A673 (cell line): ENCODE measurements around the gene NUCB1. TPM values are rescaled to one million over a fixed set of nuclear protein-coding genes. Genes with fewer than 3 reads are reported as not detected.

Experiments
- BruUV-seq: library from RNA; stranded (reverse); fragments of 400-500 nt; replicated peaks from 2 replicates; lab custom pipeline; 2021; lab: Mats Ljungman, UMichigan
- CTCF ChIA-PET: fragments of 300-600 bp; sonication (Branson Sonifier 250); formaldehyde crosslinking; loops from one replicate; lab custom pipeline; 2022; ENCODE audit warnings: antibody characterized with exemption; lab: Charles Lee
- POLR2A ChIA-PET: fragments of 300-600 bp; sonication (Branson Sonifier 250); formaldehyde crosslinking; loops from one replicate; lab custom pipeline; 2022; ENCODE audit warnings: antibody characterized with exemption; ENCODE audit not compliant: low non-redundant PET; lab: Charles Lee
- DNase-seq: peaks from one replicate; pipeline ENCODE4 v3.0.0-alpha.2; 2015; ENCODE audit warnings: low spot score
- H3K27ac ChIP-seq: fragments of 200-600 bp; sonication (generic); 2 replicates; pipeline ENCODE4 v1.5.1; 2016; ENCODE audit warnings: mixed run types, low read depth, mild to moderate bottlenecking, mixed read lengths, antibody characterized with exemption, low read length; ENCODE audit not compliant: poor library complexity, severe bottlenecking
- H3K27me3 ChIP-seq: fragments of 200-600 bp; sonication (generic); replicated peaks from 2 replicates; pipeline ENCODE4 v1.6.1; 2017; ENCODE audit warnings: mixed run types, low read depth, mild to moderate bottlenecking, mixed read lengths, antibody characterized with exemption, low read length; ENCODE audit not compliant: insufficient read depth, poor library complexity
- H3K36me3 ChIP-seq: fragments of 200-600 bp; sonication (generic); 2 replicates; pipeline ENCODE4 v1.6.1; 2016; ENCODE audit warnings: mixed run types, mild to moderate bottlenecking, mixed read lengths, antibody characterized with exemption, low read length; ENCODE audit not compliant: insufficient read depth, poor library complexity, severe bottlenecking
- H3K4me1 ChIP-seq: fragments of 200-600 bp; sonication (generic); 2 replicates; pipeline ENCODE4 v1.6.1; 2017; ENCODE audit warnings: mixed run types, mild to moderate bottlenecking, mixed read lengths, antibody characterized with exemption, low read length; ENCODE audit not compliant: insufficient read depth, poor library complexity, severe bottlenecking
- H3K4me3 ChIP-seq: fragments of 200-600 bp; sonication (generic); 2 replicates; pipeline ENCODE4 v1.5.1; 2016; ENCODE audit warnings: low read depth, mixed run types, mild to moderate bottlenecking, mixed read lengths, low read length; ENCODE audit not compliant: poor library complexity, severe bottlenecking
- H3K9me3 ChIP-seq: fragments of 200-600 bp; sonication (generic); 2 replicates; pipeline ENCODE4 v1.6.1; 2016; ENCODE audit warnings: mixed run types, low read depth, mild to moderate bottlenecking, mixed read lengths, antibody characterized with exemption, low read length; ENCODE audit not compliant: poor library complexity, severe bottlenecking
- CTCF ChIP-seq: fragments of 300-800, 200-600 bp; sonication (generic); conservative IDR thresholded peaks from 2 replicates; pipeline ENCODE4 v1.5.1; 2017; ENCODE audit warnings: low read depth, mild to moderate bottlenecking, antibody characterized with exemption, low read length, moderate library complexity, mixed read lengths
- EZH2 ChIP-seq: fragments of 200-600 bp; sonication (generic); IDR thresholded peaks from 2 replicates; pipeline ENCODE4 v1.6.1; 2017; ENCODE audit warnings: borderline replicate concordance, low read depth, mild to moderate bottlenecking, mixed read lengths, antibody characterized with exemption, low read length; ENCODE audit not compliant: poor library complexity, severe bottlenecking
- intact Hi-C: fragments of 100-400 bp; cut with micrococcal nuclease; formaldehyde crosslinking; loops from one replicate; pipeline ENCODE4 v1.10.0; 2022; ENCODE audit not compliant: unreplicated experiment
- total RNA-seq: library from RNA; stranded (reverse); gene quantifications from 2 replicates; pipeline ENCODE4 v1.2.3, GENCODE V29; 2021

The NUCB1 gene
- total RNA-seq, 1 experiment from 2014 or later = 86.7 TPM

GRCh38 chr19:48943081-48943480 lies 43.0 kb downstream of the NUCB1 start:
- ChIA-PET POLR2A (no interaction called here), CTCF (no interaction called here)
- H3K4me3 ChIP-seq = no peak overlapping the region
- no peak overlapping the region for H3K27ac ChIP-seq
- no peaks in the 10 kb centered on the region for H3K27me3 ChIP-seq
- no peaks in the 10 kb centered on the region for H3K36me3 ChIP-seq
- peaks cover 4% of the 10 kb centered on the region for H3K9me3 ChIP-seq
- no peak for TF ChIP-seq CTCF
- no peak for TF ChIP-seq EZH2
- intact Hi-C loops = no loop called here
- H3K4me1 ChIP-seq = no peaks in the 10 kb centered on the region
- no TSS peak for BruUV-seq
- DNase-seq = no peak

- Histone ChIP-seq H3K36me3 (no peaks in the 10 kb centered on the region), H3K4me1 (no peaks in the 10 kb centered on the region), H3K4me3 (no peak overlapping the region), H3K27ac (no peak overlapping the region), H3K9me3 (peaks cover 4% of the 10 kb centered on the region), H3K27me3 (no peaks in the 10 kb centered on the region)
- TF ChIP-seq EZH2 (no peak), CTCF (no peak)
- CTCF ChIA-PET = no interaction called here
- intact Hi-C loops = no loop called here
- BruUV-seq = no TSS peak
- POLR2A ChIA-PET = no interaction called here
- no peak for DNase-seq
These were observed 45.3 kb downstream of the NUCB1 start for GRCh38 chr19:48945415-48945814.

GRCh38 chr19:48945817-48946216 lies 45.7 kb downstream of the NUCB1 start:
- no peaks in the 10 kb centered on the region for H3K4me1 ChIP-seq
- TF ChIP-seq EZH2 = no peak
- TF ChIP-seq CTCF = no peak
- H3K27me3 ChIP-seq = no peaks in the 10 kb centered on the region
- peaks cover 3% of the 10 kb centered on the region for H3K9me3 ChIP-seq
- no peak for DNase-seq
- POLR2A ChIA-PET = no interaction called here
- no peaks in the 10 kb centered on the region for H3K36me3 ChIP-seq
- no peak overlapping the region for H3K27ac ChIP-seq
- intact Hi-C loops = no loop called here
- H3K4me3 ChIP-seq = no peak overlapping the region
- no TSS peak for BruUV-seq
- CTCF ChIA-PET = no interaction called here
